HG02759 (cell line): ENCODE measurements around the gene NOTO.
A peak's percentile ranks its signal among the peaks of the same experiment; 100 is the strongest.

Experiments
- ATAC-seq: cut with Tn5 transposase; IDR thresholded peaks from one replicate; pipeline ENCODE4 v1.9.1; 2021; ENCODE audit warnings: mild to moderate bottlenecking, moderate library complexity; ENCODE audit not compliant: unreplicated experiment

The NOTO gene

DNA sequence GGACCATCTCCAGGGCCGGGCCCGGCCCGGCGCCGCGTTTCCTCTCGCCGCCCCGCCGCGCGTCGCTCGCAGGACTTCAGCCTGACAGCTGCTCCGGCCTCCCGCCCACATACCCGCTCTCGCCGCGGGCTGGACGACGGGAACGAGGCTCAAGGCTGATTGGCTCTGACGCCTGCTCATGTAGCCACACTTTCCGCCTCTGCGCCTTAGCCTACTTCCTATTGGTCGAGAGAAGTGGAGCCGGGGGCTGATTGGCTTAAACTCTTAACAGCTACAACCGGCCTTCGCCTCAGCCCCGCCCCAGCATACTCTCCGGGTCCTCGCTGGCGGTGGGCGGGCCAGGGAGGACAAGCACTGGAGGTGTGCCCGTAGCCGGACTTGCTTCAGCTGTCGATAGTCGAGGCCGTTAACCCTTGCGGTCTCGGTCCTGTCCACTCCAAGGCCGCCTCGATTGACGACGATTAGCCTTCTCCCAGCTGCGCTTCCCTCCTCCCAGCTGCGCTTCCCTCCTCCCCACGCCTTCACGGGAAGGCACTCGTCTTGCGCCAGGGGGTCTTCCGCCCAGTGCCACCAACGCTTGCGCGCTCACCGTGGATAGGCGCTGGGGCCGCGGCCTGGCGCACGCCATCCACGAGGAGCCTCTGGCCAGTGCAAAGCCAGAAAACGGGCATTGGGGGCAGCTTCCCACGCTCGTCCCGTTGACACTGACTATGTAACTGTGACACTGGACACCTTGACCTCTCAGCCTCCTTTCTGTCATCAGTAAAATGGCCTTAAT lies 31.0 kb downstream of the NOTO start, which contains the start of gene PRADC1:
Gene PRADC1 (minus strand): TSS at position 86 of the 778 bp plus-strand sequence. CDS start 79 bp downstream, at position 7.
- peak; percentile 90 for ATAC-seq

DNA sequence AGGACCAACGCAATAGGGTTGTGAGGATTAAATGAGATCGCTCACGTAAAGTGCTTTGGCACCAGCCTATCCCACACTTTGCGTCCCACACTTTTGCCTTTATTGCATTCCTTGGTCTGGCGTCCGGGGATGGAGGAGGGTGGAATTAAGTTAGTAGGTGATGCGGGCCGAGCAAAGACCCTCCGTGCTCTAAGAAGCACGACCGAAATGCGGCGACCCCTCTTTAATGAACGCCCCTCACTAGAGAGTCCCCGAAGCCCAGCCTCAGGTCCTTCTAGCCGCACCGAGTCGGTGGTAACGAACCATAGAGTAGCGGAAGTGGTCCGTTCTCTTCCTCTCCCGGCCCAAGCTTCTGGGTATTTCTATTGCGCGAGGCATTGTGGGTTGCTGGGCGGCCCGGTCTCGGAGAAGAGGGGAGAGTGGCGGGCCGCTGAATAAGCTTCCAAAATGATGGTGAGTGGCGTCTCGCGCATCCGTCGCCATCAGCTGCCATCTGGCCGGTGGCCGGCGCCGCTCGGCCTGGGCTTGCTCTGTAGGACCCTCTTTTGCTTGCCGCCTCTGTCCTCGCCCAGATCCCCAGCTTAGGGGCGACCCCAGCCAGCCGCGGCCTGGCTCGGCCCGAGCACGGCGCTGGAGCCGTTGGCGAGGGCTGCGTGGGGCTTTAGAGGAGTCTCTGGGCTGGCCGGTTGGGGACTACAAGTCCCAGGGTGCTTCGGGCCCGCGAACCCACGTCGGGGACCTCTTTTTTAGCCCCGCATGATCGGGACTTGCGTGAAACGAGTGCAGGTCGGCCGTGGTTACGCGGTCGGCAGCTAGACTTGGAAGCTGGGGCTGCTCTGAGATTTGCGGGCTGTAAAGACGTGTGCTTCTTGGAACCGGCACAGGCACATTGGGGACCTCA lies 31.8 kb downstream of the NOTO start, which contains the start of gene CCT7:
Gene CCT7 (plus strand): TSS at position 377 of the 901 bp plus-strand sequence. CDS start 71 bp downstream, at position 448.
- ATAC-seq: peak; percentile 64

DNA sequence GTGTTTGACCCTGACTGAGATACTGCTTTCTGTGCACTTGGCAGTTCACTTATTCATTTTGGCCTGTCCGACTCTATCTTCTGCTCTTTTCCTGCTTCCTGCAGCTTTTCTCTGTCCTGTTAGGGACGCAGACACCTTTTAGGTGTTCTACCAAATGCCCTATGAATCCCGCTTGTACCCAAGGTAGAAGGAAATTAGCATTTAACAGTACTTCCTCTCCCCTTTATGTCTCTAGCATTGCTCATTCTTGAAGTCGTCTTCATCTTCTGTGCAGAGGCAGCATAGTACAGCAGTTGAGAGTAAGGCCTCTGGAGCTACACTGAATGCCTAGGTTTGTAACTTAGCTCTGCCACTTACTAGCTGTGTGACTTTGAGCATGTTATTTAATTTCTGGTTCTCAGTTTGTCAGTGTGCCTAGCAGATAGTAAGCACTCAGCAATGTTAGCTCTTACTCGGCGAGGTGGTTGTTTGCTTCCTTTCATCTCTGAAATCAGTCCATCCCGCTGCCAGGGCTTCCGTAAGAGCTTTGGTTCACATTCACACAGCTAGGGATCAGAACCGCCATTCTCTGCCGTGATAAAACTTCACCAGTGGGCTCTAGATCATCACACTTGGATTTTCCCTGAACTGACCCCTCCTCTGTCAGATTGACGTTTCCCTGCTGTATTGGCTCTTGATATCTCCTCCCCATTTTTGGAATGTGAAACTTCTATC lies 33.1 kb downstream of the NOTO start:
- no peak for ATAC-seq

DNA sequence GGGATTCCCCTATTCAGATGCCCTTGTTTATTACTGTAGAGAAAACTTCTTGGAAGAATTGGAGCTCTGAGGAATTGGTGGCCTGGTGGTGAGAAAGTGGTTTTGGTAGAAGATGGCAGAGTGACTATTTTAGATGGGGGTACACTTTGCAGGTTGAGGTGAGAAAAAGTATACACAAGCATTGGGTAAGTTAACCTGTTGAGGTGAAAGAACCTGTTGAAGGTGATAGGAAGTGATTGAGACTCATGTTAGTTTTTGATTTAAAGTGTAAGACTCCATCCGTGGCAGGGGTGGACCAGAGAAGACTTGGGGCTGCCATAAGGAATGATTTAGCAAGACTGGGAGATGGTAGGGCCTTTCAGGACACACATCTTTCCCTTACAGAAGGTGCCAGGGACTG lies 34.8 kb downstream of the NOTO start:
- ATAC-seq: no peak

DNA sequence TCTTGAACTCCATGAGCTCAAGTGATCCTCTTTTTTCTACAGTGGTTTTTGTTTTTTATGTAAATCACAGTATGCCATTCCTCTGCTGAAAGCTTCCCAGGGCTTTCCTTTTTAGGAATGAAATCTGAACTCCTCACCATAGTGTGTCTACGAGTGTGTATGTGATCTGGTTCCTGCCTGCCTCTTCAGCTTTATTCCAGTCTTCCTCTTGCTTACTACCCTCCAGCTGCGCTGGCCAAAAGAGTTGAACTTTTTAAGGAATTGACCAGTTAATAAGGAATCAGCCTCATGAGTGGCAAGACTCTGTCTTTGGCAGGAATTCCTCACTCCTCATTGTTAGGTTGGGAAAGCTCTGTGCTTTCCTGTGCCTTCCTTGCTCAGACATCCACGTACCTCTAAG lies 35.8 kb downstream of the NOTO start:
- no peak for ATAC-seq

DNA sequence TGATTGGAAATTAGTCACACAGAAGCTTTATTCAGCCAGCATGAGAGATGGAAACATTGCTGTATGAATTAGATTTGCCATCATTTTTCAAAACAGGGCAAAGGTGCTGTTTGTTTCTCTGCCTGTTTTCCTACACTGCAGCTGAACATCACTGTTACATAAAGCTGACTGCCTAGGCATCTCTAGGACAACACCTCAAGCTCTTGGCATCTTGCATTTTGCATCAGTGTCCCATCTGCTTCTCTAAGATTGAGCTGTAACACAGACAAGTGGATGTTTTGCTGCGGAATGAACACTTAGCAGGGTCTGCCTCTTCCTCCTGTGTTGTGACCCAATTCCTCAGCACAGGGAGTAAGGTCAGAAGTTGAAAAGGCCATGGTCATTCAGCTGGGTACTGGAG lies 36.6 kb downstream of the NOTO start:
- no peak for ATAC-seq

DNA sequence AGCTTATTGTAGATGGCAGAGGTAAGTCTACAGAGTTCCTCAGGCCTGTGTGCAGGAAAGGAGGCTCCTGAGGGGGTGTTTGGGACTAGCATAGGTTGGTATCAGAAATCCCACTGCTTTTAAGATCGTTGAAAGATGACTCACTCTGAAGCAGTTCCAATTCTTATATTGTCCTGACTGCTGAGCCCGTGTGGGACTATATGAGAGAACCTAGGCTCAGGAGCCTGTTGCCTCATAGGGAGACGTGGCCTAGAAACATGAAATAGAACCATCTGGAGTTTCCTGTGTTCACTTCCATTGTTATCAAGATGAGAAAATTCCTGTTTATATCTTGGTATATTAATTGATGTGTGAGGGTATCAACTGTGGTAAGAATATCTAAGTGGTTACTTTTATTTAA lies 37.4 kb downstream of the NOTO start:
- ATAC-seq: no peak

DNA sequence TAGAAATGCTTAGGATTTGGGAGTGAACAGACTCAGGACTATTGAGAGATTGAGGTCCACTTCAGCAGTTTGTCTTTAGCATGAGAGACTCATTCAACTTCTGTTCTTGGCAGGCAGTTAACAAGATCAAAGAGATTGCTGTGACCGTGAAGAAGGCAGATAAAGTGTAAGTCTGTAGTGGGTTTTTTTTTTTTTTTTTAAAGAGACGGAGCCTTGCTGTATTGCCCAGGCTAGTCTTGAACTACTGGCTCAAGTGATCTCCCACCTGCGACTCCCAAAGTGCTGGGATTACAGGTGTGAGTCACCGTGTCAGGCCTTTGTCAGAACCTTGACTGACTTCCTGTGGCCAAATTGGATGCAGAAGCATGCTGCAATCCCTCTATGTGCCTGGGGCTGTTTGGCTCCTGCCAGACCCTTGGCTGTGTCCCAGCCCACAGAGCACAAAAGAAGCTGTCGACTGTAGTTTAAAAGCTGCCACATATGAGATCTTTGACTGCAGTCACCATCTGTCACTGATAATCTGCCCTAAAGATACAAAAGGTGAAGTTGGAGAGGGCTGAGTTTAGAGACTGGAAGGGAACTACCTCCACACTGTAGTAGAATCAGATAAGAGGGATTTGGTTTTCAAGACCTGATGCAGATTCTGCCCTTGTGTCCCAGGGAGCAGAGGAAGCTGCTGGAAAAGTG lies 41.7 kb downstream of the NOTO start:
- no peak for ATAC-seq

DNA sequence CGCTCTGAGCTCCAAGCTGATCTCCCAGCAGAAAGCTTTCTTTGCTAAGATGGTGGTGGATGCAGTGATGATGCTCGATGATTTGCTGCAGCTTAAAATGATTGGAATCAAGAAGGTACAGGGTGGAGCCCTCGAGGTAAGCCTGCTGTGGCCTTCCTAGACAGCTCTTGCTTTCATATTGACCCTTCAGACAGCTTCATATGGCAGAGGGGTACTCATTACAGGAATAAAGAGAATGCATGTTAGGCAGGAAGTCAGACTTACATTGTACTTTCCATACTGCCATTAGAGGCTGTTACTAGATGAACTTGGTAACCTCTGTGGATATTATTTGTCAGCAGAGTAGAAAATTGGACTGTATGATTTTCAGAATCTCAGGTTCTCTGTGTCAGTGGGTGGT lies 42.2 kb downstream of the NOTO start:
- ATAC-seq: no peak

DNA sequence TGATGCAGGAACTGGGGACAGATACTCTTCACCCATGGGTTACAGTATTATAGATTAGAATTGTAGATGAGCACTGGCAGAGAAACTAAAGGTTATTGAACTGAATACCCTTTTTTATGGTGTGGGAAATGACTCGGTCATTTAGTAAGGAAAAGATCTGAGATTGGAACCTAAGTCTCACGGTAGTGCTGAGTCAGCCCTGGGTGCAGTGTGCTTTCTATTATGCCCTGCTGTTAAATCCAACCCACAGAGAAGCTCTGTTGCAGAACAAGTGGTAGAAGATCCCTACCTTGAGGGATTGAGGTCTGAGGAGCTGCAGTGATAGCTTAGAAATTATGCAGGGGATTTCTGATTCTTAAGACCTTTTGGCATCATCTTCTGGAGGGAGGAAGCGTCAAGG lies 44.5 kb downstream of the NOTO start:
- ATAC-seq: no peak

DNA sequence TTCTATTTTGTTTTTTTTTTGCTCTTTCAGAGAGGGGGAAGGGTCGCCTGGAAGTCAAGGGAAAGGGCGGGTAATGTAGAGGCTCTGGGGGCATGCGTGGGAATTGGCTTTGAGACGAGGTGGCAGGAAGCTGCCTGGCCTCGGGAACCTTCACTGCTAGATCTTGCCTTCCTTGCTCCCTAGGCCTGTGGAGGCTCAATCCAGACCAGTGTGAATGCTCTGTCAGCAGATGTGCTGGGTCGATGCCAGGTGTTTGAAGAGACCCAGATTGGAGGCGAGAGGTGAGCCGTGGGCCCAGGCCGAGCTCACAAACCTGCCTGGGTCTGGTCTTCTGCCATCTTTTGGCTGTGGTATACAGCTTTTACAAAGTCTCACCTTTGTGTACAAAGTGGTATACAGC lies 47.3 kb downstream of the NOTO start:
- ATAC-seq: no peak

DNA sequence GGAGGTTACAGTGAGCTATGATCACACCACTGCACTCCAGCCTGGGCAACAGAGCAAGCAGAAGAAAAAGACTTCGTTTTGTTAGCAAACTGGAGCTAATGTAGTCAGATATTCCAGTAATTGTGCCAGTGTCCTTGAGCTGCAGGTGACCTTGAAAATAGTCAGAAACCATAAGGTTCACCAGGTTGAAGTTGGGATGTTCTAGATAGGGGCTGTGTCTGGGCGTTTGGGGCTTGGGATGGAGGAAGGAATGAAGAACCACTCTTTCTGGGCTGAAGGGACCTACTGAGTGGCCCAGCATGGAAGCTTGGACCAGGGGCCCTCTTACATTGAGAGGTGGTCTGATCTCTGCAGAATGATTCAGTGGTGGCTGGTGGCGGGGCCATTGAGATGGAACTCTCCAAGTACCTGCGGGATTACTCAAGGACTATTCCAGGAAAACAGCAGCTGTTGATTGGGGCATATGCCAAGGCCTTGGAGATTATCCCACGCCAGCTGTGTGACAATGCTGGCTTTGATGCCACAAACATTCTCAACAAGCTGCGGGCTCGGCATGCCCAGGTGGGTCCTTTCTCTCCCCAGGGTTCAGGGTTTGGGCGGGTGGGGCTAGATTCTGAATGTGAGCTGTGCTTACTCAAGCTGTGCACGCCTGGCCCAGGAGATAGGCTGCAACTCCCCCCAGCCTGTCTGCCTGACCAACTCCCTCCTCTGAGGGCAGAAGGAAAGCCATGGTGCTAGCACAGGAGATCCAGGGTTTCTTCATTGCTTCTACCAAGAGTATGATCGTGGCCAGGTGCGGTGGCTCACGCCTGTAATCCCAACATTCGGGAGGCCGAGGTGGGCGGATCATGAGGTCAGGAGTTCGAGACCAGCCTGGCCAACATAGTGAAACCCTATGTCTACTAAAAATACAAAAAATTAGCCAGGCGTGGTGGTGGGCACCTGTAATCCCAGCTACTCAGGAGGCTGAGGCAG lies 48.8 kb downstream of the NOTO start:
- ATAC-seq: no peak

DNA sequence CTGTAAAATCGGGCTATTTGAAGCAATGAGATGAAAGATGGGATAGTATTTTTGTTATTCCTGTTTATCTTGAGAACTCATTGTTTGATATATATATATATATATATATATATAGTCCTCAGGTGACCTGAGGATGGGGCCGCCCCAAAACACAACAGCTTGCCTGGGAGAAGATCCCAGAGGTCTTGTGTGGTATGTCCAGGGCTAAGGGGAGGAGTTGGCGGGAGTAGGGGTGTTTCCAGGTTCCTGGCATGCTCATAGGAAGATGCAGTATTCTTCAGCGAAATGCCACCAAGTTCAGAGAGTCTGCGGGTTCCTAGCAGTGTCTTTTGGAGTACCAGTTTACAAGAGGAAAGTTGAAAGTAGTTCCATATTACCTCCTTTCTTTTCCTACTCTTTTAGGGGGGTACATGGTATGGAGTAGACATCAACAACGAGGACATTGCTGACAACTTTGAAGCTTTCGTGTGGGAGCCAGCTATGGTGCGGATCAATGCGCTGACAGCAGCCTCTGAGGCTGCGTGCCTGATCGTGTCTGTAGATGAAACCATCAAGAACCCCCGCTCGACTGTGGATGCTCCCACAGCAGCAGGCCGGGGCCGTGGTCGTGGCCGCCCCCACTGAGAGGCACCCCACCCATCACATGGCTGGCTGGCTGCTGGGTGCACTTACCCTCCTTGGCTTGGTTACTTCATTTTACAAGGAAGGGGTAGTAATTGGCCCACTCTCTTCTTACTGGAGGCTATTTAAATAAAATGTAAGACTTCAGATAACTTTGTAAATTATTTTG lies 50.1 kb downstream of the NOTO start:
- no peak for ATAC-seq

DNA sequence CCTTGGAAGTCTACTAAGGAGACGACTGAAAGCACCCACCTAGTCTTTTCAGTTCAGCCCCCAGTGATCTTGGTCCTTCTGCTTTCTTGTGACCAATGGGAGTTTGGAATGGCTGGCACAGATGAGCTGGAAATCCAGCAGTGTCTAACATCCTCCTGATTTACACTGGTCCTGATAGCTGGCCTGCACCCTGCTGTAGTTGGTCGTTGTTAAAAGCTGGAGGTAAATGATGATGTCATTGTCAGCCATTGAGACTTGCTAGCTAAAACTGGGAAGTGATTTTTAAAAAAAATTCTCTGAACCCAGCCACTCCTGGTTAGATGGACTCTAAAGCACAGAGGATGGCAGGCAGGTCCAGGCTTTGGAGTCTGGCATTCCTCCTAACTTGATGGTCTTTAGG lies 51.0 kb downstream of the NOTO start:
- no peak for ATAC-seq

DNA sequence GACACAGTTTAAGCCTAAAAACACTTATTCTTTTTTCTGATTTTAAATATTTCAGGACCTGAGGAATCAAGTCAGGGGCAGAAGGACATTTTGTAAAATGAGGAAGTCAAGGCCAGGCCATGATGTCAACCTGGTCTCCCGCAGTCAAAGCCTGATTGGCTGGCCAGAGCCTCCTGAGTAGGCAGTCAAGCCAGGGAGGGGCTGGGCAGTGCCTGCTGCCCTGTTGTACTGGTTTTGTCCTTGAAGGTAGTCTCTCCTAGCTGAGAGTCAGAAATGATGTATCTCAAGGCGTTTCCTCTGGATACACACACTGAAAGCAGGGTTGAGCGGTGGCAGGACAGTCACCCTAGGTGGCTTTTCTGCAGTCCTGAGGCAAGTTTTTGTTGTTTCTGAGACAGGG lies 51.5 kb downstream of the NOTO start:
- ATAC-seq: no peak

DNA sequence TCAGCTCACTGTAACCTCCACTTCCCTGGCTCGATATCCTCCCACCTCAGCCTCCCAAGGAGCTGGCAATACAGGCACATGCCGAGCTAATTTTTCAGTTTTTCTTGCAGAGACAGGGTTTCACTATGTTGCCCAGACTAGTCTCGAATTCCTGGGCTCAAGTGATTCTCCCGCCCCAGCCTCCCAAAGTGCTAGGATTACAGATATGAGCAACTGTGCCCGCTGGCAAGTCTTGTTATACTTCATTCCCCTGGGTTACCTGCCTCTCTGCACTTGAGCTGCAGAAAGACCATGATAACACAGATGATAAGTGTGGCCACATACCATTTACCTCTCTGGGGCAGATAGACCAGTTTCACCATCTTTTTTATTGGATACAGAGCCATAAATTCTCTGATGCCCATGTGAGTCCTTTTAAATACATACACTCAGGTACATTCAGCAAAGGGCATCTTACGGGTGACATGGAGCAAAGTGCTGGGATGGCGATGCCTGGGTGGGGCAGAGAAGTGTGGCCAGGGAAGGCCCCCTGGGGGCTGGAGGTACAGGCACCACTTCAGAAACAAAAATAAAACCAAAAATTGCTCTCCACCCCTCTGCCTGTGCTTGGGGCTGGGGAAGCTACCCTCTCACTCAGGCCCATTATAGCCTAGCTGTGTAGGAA lies 52.1 kb downstream of the NOTO start:
- no peak for ATAC-seq

DNA sequence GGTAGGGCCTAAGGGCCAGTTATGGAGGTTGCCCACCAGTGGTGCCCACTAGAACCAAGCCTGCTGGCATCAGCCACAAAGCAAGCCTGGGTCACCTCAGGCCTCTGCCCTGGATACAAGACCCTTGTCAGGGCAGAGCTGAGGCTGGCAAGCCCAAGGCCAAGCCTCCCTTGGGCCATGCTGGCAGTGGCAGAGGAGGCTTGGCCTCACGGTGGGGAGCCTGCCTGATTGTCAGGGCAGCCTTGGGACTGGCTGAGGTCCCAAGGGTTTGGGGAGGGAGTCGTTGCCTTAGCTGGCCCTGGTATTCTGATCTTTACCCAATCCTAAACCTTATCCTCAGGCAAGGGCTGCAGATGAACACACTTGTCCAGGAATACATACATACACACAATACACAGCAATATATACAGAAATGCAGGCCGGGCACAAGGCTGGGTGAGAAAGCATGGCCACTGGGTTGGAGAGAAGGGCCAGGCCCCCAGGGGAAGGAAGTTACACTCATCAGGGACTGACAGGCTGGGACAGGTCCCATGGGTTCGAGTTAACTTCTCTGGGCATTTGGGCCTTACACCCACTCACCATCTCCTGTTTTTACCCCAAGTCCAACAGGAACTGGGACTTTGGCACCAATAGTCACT lies 52.8 kb downstream of the NOTO start:
- ATAC-seq: no peak
